ENCODE data around the gene SPEG.

The SPEG gene

DNA sequence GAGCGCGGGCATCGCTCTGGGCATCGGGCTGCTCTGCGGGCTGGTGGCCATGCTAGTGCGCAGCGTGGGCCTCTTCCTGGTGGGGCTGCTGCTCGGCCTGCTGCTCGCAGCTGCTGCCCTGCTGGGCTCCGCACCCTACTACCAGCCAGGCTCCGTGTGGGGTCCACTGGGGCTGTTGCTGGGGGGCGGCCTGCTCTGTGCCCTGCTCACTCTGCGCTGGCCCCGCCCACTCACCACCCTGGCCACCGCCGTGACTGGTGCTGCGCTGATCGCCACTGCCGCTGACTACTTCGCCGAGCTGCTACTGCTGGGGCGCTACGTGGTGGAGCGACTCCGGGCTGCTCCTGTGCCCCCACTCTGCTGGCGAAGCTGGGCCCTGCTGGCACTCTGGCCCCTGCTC is 113.0 kb downstream of the SPEG start:
- no peak for DNase-seq (ENCODE audit: low read depth in 2 of 2)

Measured in stimulated activated CD4-positive, alpha-beta T cell treated with anti-CD3 and anti-CD28 coated beads, Interleukin-4, amount 100 ng/mL, for 48 hours (primary cell).